ENCODE data around the gene ACTRT2.

ACTRT2 gene

GRCh38 chr1:3069491-3070308 lies 48.4 kb downstream of the ACTRT2 start:
- DNase-seq: no peak

GRCh38 chr1:3070309-3070643 lies 49.0 kb downstream of the ACTRT2 start:
- DNase-seq: no peak

- no peak for DNase-seq
Observed at GRCh38 chr1:3070644-3071564, 49.6 kb downstream of the ACTRT2 start.

GRCh38 chr1:3071565-3072390 lies 50.5 kb downstream of the ACTRT2 start:
- no peak for DNase-seq

Data from stimulated activated CD4-positive, alpha-beta T cell treated with anti-CD3 and anti-CD28 coated beads, Interleukin-1b, Interleukin-23, amount 100 ng/mL, for 48 hours (primary cell).